Kasumi-1 (cell line): ENCODE data around the gene SORL1.
"Not testable (repeated sequence)": the region's sequence is repeated elsewhere in the genome, so short reads cannot be mapped to it uniquely, and the experiment has no call there.

Source experiments
- DNase-seq, 2 experiments: peaks; one replicate each; lab custom pipeline; 2025; lab: John Stamatoyannopoulos, UW

Gene SORL1

DNA sequence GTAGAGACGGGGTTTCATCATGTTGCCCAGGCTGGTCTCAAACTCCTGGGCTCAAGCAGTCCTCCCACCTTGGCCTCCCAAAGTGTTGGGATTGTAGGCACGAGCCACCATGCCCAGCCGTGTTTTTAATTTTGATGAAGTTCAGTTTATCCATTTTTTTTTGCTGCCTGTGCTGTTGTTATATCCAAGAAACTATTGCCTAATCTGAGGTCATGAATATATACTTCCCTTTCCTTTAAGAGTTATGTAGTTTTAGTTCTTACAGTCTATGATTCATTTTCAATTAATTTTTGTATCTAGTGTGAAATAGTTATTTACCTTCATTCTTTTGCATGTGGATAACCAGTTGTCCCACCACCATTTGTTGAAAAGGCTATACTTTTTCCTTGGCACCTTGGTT is 50.9 kb downstream of the SORL1 start:
- peak; percentile 49 to 54 for DNase-seq

DNA sequence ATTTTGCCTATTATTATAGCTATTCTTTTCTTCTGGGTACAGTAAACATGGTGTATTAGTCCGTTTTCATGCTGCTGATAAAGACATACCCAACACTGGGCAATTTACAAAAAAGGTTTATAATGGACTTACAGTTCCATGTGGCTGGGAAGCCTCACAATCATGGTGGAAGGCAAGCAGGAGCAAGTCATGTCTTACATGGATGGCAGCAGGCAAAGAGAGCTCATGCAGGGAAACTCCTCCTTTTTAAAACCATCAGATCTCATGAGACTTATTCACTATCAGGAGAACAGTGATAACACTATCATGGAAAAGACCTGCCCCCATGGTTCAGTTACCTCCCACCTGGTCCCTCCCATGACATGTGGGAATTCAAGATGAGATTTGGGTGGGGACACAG is 54.1 kb downstream of the SORL1 start:
- not testable (repeated sequence) for DNase-seq

DNA sequence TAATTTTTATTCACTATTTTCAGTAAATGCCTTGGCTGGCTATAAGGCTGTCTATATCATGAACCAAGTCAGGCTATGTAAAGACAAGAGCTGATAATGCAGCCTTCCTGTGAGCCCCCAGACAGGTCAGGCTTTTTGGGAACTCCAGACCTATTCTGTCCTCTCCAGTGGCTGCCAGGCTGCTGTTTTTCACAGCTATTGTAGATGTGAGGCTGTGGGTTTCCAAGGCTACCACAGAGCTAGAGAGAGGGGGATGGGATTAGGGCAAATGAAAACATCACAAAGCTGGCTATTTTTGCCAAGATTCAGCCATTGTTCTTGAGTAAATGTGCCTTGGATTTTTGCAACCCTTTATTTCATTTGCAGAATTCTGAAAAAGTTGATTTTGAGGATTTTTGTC is 56.3 kb downstream of the SORL1 start:
- DNase-seq: no peak

DNA sequence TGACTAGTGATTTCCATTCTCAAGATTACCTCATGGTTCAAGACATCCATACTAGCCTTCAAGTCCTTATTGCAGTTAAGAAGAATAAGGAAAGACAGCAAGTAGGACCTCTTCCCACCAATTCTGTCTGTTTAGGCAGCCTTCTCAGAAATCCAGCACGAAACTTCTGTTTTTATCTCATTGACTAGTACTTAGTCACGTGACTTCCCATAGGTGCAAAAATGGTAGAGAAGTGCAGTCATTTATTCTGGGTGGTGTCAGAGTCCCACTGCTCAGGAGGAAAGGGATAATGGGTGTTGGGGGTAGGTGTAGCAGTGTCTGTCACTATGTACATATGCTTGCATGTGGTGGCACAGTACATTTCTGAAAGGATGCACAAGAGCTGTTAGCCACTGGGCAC is 58.3 kb downstream of the SORL1 start:
- no peak for DNase-seq

DNA sequence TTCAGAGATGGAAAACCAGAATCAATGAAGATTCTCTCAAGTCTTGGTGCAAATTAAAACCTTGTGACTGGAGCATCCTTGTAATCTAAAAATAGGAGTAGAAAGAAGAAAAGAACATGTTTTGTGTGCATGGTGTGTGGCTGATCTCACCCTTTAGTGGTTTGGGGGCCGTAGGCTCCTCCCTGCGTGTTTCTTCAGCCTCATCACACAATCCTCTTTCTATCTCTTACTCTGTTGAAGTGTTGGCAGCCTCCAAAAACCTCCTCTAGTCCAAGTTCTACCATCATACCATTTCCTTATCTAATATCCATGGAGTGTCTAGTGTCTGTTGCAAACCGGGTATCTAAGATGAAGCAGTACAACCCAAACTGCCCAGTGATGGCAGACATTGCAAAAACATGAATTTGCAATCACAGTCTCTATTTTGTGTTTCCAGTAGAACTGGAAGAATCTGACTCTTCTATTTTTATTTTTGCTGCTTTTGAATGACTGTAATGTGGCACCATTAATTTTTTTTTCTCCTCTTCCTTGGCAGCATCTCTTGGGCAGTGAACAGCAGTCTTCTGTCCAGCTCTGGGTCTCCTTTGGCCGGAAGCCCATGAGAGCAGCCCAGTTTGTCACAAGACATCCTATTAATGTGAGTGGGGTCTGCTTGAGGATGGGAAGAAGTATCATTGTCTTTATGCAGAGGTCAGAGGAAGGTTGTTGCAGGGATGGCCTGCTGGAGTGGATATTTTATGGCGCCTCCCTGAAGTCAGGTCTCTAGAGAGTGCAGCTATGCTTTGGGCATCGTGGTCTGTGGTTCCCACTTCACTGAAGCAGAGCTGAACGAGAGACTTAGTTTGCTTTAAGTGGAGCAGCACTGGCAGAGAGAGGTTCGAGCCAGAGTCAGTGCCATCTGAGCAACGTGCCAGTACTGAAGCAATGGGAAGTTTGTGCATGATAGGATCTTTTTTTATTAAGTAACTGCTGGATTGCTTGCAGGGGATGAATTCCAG is 60.7 kb downstream of the SORL1 start:
- no peak for DNase-seq

DNA sequence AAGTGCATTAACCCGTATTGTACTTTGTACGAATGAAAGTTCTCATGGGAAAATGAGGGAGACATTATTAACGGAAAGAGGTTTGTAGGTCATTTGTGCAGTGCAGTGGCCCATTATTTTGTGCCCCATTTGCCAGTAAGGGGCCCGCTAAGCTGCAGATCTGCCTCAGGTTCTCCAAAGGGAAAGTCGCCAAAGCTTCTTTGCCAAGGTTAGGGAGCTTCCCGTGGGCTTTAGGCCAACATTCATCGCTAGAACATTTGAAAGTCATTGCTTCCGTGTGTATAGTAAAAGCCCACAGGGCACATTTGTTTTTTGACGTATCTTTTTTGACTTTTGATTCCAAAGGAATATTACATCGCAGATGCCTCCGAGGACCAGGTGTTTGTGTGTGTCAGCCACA is 61.7 kb downstream of the SORL1 start:
- no peak for DNase-seq

DNA sequence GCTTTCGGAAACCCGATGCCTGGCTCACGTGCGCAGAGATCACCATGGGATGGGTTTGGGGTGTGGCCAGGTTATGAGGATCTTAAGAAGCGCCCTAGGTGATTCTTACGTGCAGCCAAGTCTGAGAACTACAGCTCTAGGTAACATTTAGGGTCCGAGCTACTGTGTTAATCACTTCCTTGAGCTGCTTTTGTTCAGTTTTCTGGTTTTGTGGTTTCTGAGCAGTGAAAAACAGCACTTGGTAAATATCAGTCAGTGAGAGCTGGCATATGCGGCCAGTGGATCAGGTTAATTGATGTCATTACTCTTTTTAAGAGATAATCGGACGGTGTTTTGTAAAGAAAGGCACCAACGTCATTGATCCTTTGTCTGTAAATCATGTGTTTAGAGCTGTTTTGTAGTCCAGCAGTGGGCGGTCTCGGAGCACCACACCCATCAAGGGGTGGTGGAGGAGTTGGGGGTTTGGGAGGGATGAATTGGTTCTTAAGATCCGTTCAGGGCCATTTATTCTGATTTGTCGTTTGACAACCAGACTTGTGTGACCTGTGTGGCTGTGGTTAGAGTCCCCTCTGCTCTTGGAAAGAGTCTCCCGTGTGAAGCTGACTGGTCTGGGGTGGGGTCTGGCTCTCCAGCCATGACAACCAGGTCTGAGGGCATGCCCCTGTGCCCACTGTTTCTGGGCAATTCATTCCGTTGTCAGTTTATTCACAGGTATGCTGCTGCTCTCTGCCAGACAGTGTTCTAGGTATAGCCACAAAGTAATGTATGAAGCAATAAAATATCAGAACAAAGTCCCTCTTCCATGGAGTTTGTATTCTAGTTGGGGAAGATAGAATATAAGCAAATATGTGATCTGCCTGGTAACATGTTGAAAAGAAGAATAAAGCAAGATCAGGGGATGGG is 62.6 kb downstream of the SORL1 start:
- no peak for DNase-seq

DNA sequence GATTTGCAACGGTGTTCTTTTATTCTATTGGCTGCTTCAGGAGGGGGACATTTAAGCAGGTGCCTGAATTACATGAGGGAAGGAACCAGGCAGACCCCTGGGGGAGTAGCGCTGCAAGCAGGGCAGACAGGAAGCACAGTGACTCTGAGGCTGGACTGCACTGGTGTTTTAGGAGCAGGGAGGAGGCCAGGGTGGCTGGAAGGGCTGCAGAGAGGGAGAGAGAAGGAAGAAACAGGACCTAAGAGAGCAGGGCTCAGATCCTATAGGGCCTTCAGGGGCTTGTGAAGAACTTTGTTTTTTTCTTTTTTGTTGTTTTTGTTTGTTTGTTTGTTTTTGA is 63.2 kb downstream of the SORL1 start:
- peak in 1 of 2 experiments; percentile 45 for DNase-seq

DNA sequence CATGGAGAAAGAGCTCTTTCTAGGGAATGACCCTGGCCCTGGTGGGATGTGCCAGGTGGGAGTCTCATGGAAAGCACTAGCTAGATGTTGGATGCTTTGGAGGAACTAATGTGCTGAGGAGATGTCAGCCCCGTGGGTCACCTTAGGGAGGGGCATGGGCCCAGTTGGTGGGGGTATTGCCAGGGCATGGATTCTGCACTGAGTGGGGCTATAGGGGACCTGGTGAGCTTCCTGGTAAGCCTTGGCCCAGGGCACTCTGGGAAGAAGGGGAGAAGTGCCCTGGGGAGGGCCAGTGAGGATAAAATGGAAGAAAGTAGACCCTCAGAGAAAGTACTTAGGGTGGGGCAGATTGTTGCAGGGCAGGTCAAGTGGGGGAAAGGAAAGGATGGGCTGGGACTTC is 65.9 kb downstream of the SORL1 start:
- no peak for DNase-seq

DNA sequence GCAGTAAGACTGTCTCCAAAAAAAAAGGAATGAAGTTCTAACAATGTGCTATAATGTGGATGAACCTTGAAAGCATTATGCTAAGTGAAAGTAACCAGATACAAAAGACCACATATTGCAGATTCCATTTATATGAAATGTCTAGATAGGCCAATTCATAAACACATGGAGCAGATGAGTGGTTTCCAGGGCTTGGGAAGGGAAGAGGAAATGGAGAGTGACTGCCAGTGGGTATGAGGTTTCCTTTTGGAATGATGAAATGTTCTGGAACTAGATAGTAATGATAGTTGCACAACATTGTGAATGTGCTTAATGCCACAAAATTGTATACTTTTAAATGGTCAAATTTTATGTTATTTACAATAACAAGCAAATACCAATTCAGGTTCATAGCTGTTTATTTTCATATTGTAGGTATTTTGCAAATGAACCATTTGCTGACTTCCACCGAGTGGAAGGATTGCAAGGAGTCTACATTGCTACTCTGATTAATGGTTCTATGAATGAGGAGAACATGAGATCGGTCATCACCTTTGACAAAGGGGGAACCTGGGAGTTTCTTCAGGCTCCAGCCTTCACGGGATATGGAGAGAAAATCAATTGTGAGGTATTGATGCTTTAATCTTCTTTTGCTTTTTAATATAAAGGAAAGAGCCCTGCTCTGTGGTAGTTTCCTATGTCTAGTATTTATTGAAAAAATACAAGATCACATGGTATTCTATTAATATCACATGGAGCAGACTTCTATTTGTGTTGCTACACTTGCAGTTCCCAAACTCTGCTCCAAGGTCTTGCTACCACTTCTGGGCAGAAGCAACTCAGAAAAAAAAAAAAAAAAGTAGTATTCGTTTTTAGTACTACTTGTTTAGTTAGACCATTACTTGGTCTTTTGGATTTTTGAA is 68.4 kb downstream of the SORL1 start:
- DNase-seq: peak in 1 of 2 experiments; percentile 14

DNA sequence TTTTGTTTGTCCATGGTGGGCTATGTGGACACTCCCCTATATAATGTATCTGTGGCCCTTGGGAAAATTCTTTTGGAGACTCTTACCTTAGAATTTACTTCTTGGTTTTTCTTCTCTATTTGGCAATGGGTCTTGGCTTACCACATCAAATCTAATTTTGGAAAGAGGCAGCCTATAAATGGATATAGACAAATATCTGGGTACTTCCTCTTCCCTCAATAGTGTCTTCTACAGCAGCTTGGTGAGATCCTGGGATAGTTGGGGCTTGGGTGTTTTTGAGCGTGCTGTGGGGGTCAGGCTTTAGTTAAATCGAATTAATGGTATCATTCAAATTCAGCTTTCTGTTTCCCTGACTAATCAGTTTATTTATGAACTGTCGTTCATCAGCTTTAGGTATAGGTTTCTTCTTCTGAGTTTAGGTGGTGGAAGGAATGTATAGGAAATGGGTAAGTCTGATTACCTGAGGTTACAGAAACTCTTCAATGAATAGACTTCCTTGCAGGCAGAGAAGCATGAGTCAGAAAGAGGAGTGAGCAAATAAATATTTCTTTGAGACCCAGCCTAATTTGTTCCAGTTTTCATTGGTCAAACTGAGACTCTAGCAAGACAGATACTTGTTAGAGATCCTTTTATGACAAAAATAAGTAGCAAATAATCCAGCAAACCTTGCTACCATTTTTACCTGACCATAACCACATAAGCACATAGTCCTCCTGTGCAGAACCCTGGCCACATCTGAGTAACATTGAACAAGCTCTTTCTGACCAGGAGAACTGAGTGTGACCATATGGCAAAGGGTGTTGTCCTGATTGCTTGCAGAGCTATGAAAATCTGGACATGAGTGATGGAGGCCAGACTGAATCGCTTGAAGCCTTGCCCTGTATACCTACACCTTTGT is 69.3 kb downstream of the SORL1 start:
- DNase-seq: peak; percentile 44 to 48

DNA sequence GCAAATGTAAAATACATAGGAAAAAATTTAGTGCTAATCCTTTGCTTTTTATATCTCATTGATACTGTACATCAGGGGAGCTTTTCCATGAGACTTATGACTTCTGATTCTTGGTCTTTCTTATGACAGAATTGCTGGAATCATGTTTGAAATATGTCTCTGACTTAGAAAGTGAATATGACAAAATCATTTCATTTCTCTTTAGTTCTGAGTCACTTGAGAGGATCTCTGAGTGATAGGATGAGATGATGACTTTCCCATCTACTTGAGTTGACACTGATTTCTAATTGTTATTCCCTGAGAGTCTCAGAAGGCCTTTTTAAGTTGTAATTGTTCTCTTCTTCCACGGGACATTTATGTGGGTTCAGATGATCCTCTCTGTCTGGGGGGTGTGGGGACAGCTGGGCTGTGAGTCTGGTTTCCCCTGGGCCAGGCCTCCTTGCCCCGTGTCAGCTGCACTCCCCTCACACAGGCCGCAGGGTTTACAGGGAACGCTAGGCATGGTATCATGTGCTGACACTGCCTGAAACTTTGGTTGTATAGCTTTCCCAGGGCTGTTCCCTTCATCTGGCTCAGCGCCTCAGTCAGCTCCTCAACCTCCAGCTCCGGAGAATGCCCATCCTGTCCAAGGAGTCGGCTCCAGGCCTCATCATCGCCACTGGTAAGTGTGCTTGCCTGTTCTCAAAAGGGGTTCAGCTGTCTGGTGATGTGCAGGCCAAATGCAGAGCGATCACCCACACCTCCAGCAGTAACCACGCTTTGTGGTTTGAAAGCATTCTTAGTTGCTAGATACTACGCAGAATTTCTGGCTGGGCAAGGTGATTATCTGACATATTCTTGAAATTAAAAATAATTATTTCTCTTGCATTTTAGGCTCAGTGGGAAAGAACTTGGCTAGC is 70.2 kb downstream of the SORL1 start:
- DNase-seq: no peak

DNA sequence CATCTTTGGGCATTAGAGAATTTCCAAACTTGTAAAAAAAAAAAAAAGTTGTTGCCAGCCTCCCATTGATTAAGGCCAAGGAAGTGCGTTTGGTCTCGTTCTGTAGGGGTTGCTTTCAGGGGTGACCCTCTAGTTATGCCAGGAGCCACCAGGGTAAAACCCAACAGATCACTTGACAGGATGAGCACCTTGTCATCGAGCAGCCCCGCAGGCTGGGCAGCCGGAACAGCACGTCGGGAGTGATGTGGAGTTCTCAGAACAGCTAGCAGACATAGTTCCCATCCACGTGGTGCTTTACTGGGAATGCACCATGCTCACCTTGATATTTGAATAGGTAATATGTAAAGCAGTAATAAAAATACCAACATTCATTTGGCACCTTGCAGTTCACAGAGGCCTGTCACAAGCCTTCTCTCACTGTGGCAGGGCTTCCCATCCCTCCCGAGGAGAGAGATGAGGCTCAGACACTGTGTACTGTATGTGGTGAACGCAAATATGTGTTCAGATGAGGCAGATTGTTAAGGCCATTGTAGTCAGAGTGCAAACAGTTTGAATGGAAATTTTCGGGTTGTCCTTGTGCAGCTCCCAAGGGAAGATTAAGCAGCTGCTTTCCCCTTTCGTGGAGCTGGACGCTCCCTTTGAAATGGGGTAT is 71.6 kb downstream of the SORL1 start:
- DNase-seq: no peak

DNA sequence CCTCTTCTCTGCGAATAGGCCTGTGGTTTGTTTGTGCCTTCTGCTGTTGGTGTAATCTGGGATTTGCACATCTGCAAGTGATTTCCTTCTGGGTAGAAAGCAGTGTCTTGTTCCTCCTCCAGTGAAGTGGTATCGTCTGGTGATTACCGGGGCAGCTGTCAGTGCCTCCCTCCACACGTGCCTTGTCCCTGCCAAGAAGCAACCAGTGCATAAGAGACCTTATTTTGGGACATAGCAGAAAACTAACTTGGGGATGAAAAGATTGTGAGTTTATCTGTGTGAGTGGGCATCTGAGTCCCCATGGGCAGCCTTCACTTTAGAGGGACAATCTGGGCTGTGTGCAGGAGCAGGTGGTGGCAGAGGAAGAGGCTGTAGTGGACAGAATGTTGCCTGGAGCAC is 72.1 kb downstream of the SORL1 start:
- peak; percentile 82 to 86 for DNase-seq

DNA sequence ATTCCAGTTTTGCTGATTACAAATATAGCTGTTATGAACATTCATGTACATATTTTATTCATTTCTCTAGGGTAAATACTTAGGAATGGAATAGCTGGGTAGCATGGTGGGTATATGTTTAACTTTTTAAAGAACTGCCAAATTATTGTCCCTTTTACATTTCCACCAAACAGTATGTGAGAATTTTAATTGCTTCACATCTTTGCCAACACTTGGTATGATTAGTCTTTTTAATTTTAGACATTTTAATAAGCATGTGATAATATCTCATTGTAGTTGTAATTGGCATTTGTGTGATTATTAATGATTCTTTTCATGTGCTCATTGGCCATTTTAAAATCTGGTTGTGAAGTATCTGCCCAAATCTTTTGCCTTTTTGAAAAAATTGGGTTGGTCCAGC is 73.3 kb downstream of the SORL1 start:
- DNase-seq: no peak

DNA sequence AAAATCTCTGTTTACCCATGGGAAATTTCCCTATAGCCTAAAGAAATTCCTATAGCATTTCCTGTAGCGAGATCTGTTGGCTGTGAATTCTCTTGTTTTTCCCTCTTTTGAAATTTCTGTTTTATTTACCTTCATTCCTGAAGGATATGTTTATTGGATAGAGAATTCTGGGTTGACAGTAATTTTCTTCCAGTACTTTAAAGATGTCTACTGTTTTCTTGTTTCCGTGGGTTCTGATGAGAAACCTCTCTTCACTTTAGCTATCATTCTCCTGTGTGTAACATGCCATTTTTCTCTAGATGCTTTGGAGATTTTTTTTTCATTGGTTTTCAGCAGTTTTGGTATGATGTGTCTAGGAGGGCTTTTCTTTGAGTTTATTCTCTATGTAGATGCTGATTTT is 78.1 kb downstream of the SORL1 start:
- no peak for DNase-seq

DNA sequence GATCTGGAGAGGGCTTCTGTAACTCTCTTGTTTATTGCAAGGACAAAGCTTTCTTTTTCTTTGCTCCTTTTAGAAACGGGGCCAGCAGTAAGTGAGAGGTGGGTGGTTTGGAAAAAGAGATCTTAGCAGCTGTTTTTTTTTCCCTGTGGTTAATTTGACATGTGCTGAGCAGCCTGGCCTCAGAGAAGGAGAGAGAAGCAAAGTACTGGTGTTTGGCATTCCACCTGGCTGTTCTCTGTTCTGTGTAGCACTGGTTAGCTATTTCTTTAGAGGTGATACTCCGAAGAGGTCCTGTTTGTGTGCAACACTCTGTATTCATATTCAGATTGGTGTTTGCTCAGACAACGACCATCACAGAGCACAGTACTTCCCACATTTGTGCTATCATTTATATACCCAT is 81.5 kb downstream of the SORL1 start:
- no peak for DNase-seq

DNA sequence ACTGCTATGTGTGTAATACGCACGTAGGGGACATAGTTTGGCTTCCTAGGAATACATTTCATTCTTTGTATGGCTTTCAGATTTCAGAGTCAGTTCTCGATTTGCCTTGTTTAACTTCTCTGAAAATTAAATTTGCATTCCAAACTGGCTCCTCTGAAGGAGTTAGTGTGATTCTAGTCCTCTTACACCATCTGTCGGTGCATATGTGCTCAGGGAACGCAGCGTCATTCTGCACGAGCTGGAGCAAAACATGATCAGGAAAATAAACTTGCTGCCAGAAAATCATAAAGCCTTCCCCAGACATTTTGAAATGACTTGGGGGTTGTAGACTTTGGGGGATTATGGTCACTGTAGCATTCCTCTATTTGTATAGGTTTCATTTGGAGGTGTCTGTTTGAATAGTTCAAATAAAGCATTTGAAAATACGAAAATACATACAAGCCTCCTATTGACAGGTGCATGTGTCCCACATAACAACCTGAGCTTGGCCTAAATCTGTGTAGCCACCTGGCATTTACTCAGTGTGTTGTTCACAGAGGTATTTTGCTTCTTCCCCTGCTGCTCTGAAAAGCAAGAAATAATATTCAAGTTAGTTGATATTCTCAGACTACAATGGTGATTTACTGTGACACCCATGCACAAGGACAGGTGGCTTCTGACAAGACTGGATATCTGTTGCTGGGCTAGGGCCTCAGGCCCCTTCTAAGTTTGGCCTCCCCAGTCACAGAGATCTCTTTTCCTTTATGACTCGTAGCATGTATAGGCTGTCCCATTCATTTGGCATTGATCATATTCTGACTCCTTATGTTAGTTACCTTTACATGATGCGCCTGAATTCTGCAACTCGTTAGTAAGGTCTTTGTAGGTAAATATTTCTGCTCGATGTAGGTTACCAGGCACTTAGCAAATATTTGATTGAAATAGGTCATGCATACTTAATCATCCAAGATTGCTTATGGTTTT is 82.3 kb downstream of the SORL1 start:
- DNase-seq: no peak
